ENCODE measurements around the gene MOG.

GRCh38 chr6:29624520-29624961, 32.4 kb upstream of the MOG start:
- TF ChIP-seq, protein P1, sequence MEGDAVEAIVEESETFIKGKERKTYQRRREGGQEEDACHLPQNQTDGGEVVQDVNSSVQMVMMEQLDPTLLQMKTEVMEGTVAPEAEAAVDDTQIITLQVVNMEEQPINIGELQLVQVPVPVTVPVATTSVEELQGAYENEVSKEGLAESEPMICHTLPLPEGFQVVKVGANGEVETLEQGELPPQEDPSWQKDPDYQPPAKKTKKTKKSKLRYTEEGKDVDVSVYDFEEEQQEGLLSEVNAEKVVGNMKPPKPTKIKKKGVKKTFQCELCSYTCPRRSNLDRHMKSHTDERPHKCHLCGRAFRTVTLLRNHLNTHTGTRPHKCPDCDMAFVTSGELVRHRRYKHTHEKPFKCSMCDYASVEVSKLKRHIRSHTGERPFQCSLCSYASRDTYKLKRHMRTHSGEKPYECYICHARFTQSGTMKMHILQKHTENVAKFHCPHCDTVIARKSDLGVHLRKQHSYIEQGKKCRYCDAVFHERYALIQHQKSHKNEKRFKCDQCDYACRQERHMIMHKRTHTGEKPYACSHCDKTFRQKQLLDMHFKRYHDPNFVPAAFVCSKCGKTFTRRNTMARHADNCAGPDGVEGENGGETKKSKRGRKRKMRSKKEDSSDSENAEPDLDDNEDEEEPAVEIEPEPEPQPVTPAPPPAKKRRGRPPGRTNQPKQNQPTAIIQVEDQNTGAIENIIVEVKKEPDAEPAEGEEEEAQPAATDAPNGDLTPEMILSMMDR (conservative IDR thresholded peaks at IDR 0.05) = no peak
- no peak for TF ChIP-seq ZFX (IDR thresholded peaks at IDR 0.05)

All from C4-2B (cell line).